HepG2 (cell line): Measurements from ENCODE around the gene GRIN3A.

ENCODE experiments used
- ATF6 ChIP-seq: sonication (generic); formaldehyde crosslinking; conservative IDR thresholded peaks from 2 replicates; pipeline ENCODE4 v1.4.0; 2020; ENCODE audit warnings: missing genetic modification reagents
- DBP ChIP-seq: sonication (generic); formaldehyde crosslinking; IDR thresholded peaks from 2 replicates; pipeline ENCODE4 v1.4.0; 2020; ENCODE audit warnings: missing genetic modification reagents; ENCODE audit errors: not compliant biosample characterization
- JUN ChIP-seq: sonication (generic); formaldehyde crosslinking; IDR thresholded peaks from 2 replicates; pipeline ENCODE4 v1.4.0; 2020; ENCODE audit warnings: mild to moderate bottlenecking, missing genetic modification reagents
- JUND ChIP-seq: sonication (generic); formaldehyde crosslinking; IDR thresholded peaks from 2 replicates; pipeline ENCODE4 v1.8.0; 2022; ENCODE audit warnings: mild to moderate bottlenecking, missing genetic modification reagents
- PRDM10 ChIP-seq: sonication (generic); formaldehyde crosslinking; IDR thresholded peaks from 2 replicates; pipeline ENCODE4 v1.4.0; 2020; ENCODE audit warnings: low read depth, missing genetic modification reagents
- TMF1 ChIP-seq: sonication (generic); formaldehyde crosslinking; IDR thresholded peaks from 2 replicates; pipeline ENCODE4 v1.8.1; 2022; ENCODE audit warnings: low read depth, missing genetic modification reagents
- TRIM22 ChIP-seq: fragments of 450-650 bp; IDR thresholded peaks from 2 replicates; pipeline ENCODE4 v1.6.1; 2017
- U2AF2 ChIP-seq: fragments of 200-400 bp; formaldehyde crosslinking; IDR thresholded peaks from 2 replicates; pipeline ENCODE4 v1.6.1; 2017; ENCODE audit warnings: low read depth, mild to moderate bottlenecking, low read length
- ZNF543 ChIP-seq: sonication (generic); formaldehyde crosslinking; IDR thresholded peaks from 2 replicates; pipeline ENCODE4 v1.4.0; 2020; ENCODE audit warnings: mild to moderate bottlenecking, missing genetic modification reagents
- ZNF780A ChIP-seq: sonication (generic); formaldehyde crosslinking; IDR thresholded peaks from 2 replicates; pipeline ENCODE4 v1.8.0; 2022; ENCODE audit warnings: mild to moderate bottlenecking, missing genetic modification reagents, moderate library complexity

- TF ChIP-seq ZNF780A (CRISPR knock-in tag): no peak
- TF ChIP-seq U2AF2: no peak
- TF ChIP-seq ATF6: no peak
- TF ChIP-seq JUND: no peak
- TF ChIP-seq PRDM10 (CRISPR knock-in tag): no peak
- TF ChIP-seq DBP (CRISPR knock-in tag): no peak
- no peak for TF ChIP-seq ZNF543 (CRISPR knock-in tag)
- TF ChIP-seq TMF1: no peak
- TF ChIP-seq JUN (CRISPR knock-in tag): no peak
- no peak for TF ChIP-seq TRIM22
These were observed 64.3 kb downstream of the GRIN3A start for GRCh38 chr9:101674165-101674564.
